AG04449 (cell line): ENCODE results near the gene APOO.
"Not testable (repeated sequence)": the region's sequence is repeated elsewhere in the genome, so short reads cannot be mapped to it uniquely, and the experiment has no call there.

Source experiments
- CTCF ChIA-PET: fragments of 350-600 bp; formaldehyde crosslinking; extraction: SDS; loops from one replicate; lab custom pipeline; 2021; ENCODE audit warnings: antibody characterized with exemption; lab: Yijun Ruan, JAX
- POLR2A ChIA-PET: fragments of 400-600, 350-600 bp; formaldehyde crosslinking; extraction: SDS; loops from one replicate; lab custom pipeline; 2020; ENCODE audit warnings: antibody characterized with exemption, inconsistent platforms; lab: Yijun Ruan, JAX
- DNase-seq: peaks from one replicate; pipeline ENCODE4 v3.0.0-alpha.2; 2010; ENCODE audit warnings: low read depth, low spot score
- H3K4me3 ChIP-seq: 2 replicates; pipeline ENCODE4 v1.5.1; 2011; ENCODE audit warnings: low read depth, mild to moderate bottlenecking, control low read depth, low read length
- TF ChIP-seq, protein P1 (sequence below): IDR thresholded peaks from one replicate; pipeline ENCODE4 v1.5.1; 2011; ENCODE audit warnings: mild to moderate bottlenecking, moderate library complexity, low read length, control low read depth, inconsistent platforms; ENCODE audit not compliant: insufficient read depth; ENCODE audit errors: missing control alignments

The APOO gene

DNA sequence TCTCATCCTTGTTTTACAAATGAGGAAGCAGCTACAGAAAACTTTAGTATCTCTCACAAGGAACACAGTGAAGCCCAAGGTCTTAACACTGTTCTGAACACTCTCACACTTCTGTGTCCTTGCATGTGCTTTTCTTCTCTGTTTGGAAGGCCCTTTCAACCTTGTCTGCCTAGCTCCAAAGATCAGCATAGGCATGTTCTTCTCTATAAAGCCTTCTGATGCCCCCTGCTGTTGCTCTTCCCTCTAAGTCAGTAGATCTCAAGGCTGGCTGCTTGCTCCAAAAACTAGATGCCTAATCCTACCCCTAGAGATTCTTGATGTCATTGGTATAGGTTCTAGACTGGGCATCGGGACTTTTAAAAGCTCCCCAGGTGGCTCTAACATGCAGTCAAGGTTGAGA is 5.9 kb downstream of the APOO start:
- TF ChIP-seq, protein P1, sequence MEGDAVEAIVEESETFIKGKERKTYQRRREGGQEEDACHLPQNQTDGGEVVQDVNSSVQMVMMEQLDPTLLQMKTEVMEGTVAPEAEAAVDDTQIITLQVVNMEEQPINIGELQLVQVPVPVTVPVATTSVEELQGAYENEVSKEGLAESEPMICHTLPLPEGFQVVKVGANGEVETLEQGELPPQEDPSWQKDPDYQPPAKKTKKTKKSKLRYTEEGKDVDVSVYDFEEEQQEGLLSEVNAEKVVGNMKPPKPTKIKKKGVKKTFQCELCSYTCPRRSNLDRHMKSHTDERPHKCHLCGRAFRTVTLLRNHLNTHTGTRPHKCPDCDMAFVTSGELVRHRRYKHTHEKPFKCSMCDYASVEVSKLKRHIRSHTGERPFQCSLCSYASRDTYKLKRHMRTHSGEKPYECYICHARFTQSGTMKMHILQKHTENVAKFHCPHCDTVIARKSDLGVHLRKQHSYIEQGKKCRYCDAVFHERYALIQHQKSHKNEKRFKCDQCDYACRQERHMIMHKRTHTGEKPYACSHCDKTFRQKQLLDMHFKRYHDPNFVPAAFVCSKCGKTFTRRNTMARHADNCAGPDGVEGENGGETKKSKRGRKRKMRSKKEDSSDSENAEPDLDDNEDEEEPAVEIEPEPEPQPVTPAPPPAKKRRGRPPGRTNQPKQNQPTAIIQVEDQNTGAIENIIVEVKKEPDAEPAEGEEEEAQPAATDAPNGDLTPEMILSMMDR: peak; percentile 45
- no peak overlapping the region for H3K4me3 ChIP-seq
- DNase-seq: no peak
- POLR2A ChIA-PET: interaction anchor here (0.8 to 2.4 kb wide), 5 partner anchors 117 to 220 kb away, joined by 3 to 33 read pairs (median 5); partner anchors contain the start of genes ACOT9 and SAT1
- CTCF ChIA-PET: interaction anchor here (0.6 to 6.0 kb wide), 36 partner anchors 9 to 1917 kb away, joined by 3 to 189 read pairs (median 7); partner anchors contain the start of genes ACOT9, EIF2S3 and SAT1

DNA sequence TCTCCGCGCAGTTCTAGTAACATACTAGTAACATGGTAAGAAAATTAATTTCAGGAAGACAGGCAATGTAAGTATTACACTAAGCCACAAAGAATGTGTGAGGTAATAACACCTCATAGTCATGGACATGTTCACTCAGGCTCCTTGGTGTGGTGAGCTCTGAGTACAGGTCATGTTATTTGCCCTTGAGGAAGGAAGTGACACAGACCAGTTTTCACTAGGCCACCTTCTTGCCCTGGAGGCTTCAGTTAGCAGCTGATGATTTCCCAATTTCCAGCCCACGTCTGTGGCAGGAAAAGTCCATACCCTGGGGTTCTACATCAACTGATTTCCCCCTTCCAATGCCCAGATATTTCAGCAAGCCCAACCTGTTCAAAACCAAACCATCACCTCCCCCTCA is 6.7 kb downstream of the APOO start:
- ChIA-PET CTCF (interaction anchor here (0.7 to 6.0 kb wide), 25 partner anchors 10 to 216 kb away, joined by 3 to 189 read pairs (median 13); partner anchors contain the start of genes ACOT9, EIF2S3 and SAT1), POLR2A (interaction anchor here (1.1 to 2.4 kb wide), 4 partner anchors 115 to 158 kb away, joined by 5 to 33 read pairs (median 8); partner anchors contain the start of genes ACOT9 and SAT1)
- no peak for DNase-seq
- TF ChIP-seq, protein P1: no peak
- H3K4me3 ChIP-seq: no peak overlapping the region

DNA sequence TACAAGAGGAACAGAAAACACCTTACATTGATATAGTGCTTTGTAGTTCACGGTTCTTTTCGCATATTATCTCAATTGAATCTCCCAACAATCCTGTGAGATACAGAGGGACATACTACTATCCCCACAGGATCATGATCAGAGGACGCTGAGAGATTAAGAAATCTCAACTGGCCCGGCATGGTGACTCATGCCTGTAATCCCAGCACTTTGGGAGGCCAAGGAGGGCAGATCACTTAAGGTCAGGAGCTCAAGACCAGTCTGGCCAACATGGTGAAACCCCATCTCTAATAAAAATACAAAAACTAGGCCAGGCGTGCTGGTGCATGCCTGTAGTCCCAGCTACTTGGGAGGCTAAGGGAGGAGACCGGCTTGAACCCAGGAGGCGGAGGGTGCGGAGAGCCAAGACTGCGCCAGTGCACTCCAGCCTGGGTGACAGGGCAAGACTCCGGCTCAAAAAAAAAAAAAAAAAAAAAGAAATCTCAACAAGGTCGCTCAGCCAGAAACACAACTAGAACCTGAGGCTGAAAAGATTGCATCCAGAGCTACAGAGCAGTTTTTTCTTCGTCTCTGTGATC is 7.4 kb downstream of the APOO start:
- no peak overlapping the region for H3K4me3 ChIP-seq
- ChIA-PET POLR2A (interaction anchor here (1.1 to 2.4 kb wide), 3 partner anchors 114 to 158 kb away, joined by 6 to 33 read pairs (median 9); partner anchors contain the start of genes ACOT9 and SAT1), CTCF (interaction anchor here (2.0 to 6.0 kb wide), 10 partner anchors 118 to 205 kb away, joined by 8 to 189 read pairs (median 28); partner anchors contain the start of genes ACOT9, EIF2S3 and SAT1)
- DNase-seq: no peak
- TF ChIP-seq, protein P1: no peak

DNA sequence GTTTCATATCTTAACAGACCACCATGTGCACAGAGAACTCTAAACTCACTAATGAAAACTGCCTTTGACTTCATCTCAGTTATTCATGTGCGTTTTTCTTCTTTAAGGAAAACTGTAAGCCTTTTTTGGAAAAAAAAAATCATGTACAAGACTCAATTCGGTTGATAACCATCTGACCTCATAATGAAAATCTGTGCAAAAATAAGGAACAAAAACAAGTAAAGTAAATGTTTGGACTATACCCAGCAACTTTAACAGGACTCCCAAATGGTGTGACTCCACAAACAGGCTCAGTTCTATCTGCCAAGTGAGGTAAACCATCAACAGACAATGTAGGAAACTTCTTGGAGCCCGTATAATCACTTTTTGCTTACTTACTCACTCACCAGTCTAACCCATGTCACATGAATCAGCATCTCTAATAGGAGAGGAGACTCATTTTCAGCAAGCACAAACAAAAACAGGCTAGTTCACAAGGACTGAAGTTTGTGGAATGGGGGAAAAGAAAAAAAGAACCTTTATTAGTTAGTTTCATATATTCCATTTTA is 9.3 kb downstream of the APOO start:
- POLR2A ChIA-PET: no interaction called here
- CTCF ChIA-PET: interaction anchor here (1.0 to 1.2 kb wide), 3 partner anchors 116 to 145 kb away, joined by 3 to 4 read pairs (median 4); no protein-coding TSS in a partner anchor
- TF ChIP-seq, protein P1: no peak
- DNase-seq: no peak
- H3K4me3 ChIP-seq: no peak overlapping the region

DNA sequence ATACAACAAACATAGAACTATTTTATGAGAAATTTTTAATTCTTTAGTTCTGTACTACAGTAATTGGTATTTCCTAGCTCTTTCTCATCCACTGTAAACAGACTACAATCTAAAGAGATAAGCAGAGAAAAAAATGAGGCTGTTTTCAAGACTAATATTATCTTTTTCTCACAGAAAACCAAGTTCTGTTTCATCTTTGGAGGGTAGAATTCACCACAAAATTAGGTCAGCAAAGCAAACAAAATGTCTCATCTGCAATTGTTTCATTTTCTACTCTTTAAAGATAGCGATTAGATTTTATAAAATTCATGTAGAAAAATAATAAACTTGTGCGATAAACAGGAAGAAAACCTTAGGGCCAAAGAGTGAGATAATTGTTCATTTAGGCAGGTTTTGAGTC is 10.8 kb downstream of the APOO start:
- no peak for DNase-seq
- H3K4me3 ChIP-seq: no peak overlapping the region
- TF ChIP-seq, protein P1: no peak
- ChIA-PET CTCF (interaction anchor here (1.1 to 3.9 kb wide), 3 partner anchors 11 to 131 kb away, joined by 4 to 15 read pairs (median 5); partner anchors contain the start of gene SAT1), POLR2A (interaction anchor here (0.8 kb wide), 1 partner anchor 114 kb away, joined by 4 read pairs; the partner anchor contains the start of gene SAT1)

DNA sequence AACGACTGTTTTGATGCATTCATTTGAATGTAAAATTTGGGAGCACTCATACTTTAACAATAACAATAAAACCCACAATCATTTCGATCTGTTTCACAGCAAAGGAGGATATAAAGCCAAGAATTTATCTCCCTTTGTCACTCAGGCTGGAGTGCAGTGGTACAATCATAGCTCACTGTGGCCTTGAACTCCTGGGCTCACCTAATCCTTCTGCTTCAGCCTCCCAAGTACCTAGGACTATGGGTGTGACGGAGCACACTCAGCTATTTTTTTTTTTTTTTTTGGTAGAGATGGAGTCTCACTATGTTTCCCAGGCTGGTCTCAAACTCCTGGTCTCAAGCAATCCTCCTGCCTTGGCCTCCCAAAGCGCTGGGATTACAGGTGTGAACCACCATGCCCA is 11.2 kb downstream of the APOO start:
- ChIA-PET CTCF (interaction anchor here (1.4 to 3.9 kb wide), 2 partner anchors 12 to 113 kb away, joined by 5 to 15 read pairs; partner anchors contain the start of gene SAT1), POLR2A (interaction anchor here (0.6 to 0.8 kb wide), 2 partner anchors 112 to 114 kb away, joined by 4 to 5 read pairs; partner anchors contain the start of gene SAT1)
- H3K4me3 ChIP-seq, DNase-seq: not testable (repeated sequence)

DNA sequence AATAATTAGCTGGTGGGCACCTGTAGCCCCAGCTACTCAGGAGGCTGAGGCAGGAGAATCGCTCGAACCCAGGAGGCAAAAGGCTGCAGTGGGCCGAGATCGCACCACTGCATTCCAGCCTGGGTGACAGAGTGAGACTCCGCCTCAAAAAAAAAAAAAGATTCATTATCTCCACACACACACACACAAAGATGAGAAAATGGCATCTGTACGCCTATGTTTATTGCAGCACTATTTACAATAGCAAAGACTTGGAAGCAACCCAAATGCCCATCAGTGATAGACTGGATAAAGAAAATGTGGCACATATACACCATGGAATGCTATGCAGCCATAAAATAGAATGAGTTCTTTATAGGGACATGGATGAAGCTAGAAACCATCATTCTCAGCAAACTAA is 12.7 kb downstream of the APOO start:
- H3K4me3 ChIP-seq, DNase-seq, POLR2A ChIA-PET: not testable (repeated sequence)
- CTCF ChIA-PET: interaction anchor here (3.9 kb wide), 1 partner anchor 112 kb away, joined by 15 read pairs; the partner anchor contains the start of gene SAT1
